GM12878 (cell line): Measurements from ENCODE around the gene SMYD5. TPM values are rescaled to one million over a fixed set of nuclear protein-coding genes. Genes with fewer than 3 reads are reported as not detected.

ENCODE experiments used
- BRCA1 ChIP-seq: IDR thresholded peaks from 2 replicates; pipeline ENCODE4 v1.6.1; 2011; ENCODE audit warnings: low read depth, low read length, improper control_type of control experiment
- CBX5 ChIP-seq: sonication (generic); IDR thresholded peaks from 2 replicates; pipeline ENCODE4 v1.6.1; 2016; ENCODE audit warnings: low read depth, moderate library complexity, mild to moderate bottlenecking, inconsistent platforms
- CHD1 ChIP-seq: IDR thresholded peaks from 2 replicates; pipeline ENCODE4 v1.6.1; 2012; ENCODE audit warnings: low read depth, low read length, improper control_type of control experiment
- CHD2 ChIP-seq: IDR thresholded peaks from 2 replicates; pipeline ENCODE4 v1.6.1; 2011; ENCODE audit warnings: low read depth, low read length, improper control_type of control experiment, borderline replicate concordance
- CREM ChIP-seq: IDR thresholded peaks from 2 replicates; pipeline ENCODE4 v1.6.1; 2014; ENCODE audit warnings: antibody characterized with exemption, low read depth
- DPF2 ChIP-seq: fragments of 450-650 bp; IDR thresholded peaks from 2 replicates; pipeline ENCODE4 v1.6.1; 2017; ENCODE audit warnings: mild to moderate bottlenecking
- EGR1 ChIP-seq, 2 experiments: IDR thresholded peaks; 1 replicate in 1 of 2; 2 replicates in 1 of 2; pipeline ENCODE4 v1.6.1; 2011 to 2012; ENCODE audit warnings: low read depth in 2 of 2, low read length in 2 of 2, borderline replicate concordance in 1 of 2, mild to moderate bottlenecking in 1 of 2, moderate library complexity in 1 of 2
- EZH2 ChIP-seq: IDR thresholded peaks from 2 replicates; pipeline ENCODE4 v1.6.1; 2012; ENCODE audit warnings: low read depth, mild to moderate bottlenecking, control low read depth, inconsistent platforms, low read length, borderline replicate concordance; ENCODE audit not compliant: control insufficient read depth
- GATAD2B ChIP-seq: fragments of 450-650 bp; conservative IDR thresholded peaks from 2 replicates; pipeline ENCODE4 v1.6.1; 2017; ENCODE audit warnings: low read depth, mild to moderate bottlenecking, moderate library complexity
- HCFC1 ChIP-seq: fragments of 150-350 bp; IDR thresholded peaks from 2 replicates; pipeline ENCODE4 v1.6.1; 2014; ENCODE audit warnings: low read length
- HDGF ChIP-seq: fragments of 450-650 bp; IDR thresholded peaks from 2 replicates; pipeline ENCODE4 v1.6.1; 2016; ENCODE audit warnings: antibody characterized with exemption
- IKZF1 ChIP-seq: fragments of 450-650 bp; conservative IDR thresholded peaks from 2 replicates; pipeline ENCODE4 v1.6.1; 2017; ENCODE audit warnings: antibody characterized with exemption, mild to moderate bottlenecking
- JUND ChIP-seq: IDR thresholded peaks from 2 replicates; pipeline ENCODE4 v1.6.1; 2012; ENCODE audit warnings: low read depth, mild to moderate bottlenecking, low read length, improper control_type of control experiment, moderate library complexity
- KDM1A ChIP-seq: fragments of 200-600 bp; sonication (generic); IDR thresholded peaks from 2 replicates; pipeline ENCODE4 v1.6.1; 2016; ENCODE audit warnings: borderline replicate concordance
- LARP7 ChIP-seq: fragments of 450-650 bp; IDR thresholded peaks from 2 replicates; pipeline ENCODE4 v1.6.1; 2017; ENCODE audit warnings: mild to moderate bottlenecking
- MEF2B ChIP-seq: fragments of 450-650 bp; IDR thresholded peaks from 2 replicates; pipeline ENCODE4 v1.6.1; 2018; ENCODE audit warnings: mild to moderate bottlenecking, moderate library complexity; ENCODE audit not compliant: partially characterized antibody, poor library complexity, severe bottlenecking
- NBN ChIP-seq: fragments of 450-650 bp; IDR thresholded peaks from 2 replicates; pipeline ENCODE4 v1.6.1; 2016
- PAX5 ChIP-seq: IDR thresholded peaks from 2 replicates; pipeline ENCODE4 v1.6.1; 2011; ENCODE audit warnings: low read depth, low read length, borderline replicate concordance
- RAD21 ChIP-seq: IDR thresholded peaks from 2 replicates; pipeline ENCODE4 v1.6.1; 2011; ENCODE audit warnings: mild to moderate bottlenecking, low read depth, low read length, moderate library complexity; ENCODE audit not compliant: insufficient read depth
- RELB ChIP-seq: fragments of 450-650 bp; IDR thresholded peaks from 2 replicates; pipeline ENCODE4 v1.6.1; 2017; ENCODE audit warnings: low read depth, mild to moderate bottlenecking, moderate library complexity
- SIN3A ChIP-seq: IDR thresholded peaks from 2 replicates; pipeline ENCODE4 v1.6.1; 2012; ENCODE audit warnings: low read depth, low read length, improper control_type of control experiment
- SMC3 ChIP-seq: IDR thresholded peaks from 2 replicates; pipeline ENCODE4 v1.6.1; 2011; ENCODE audit warnings: low read length, improper control_type of control experiment, borderline replicate concordance
- SUPT20H ChIP-seq: IDR thresholded peaks from 2 replicates; pipeline ENCODE4 v1.6.1; 2011; ENCODE audit warnings: low read depth, mild to moderate bottlenecking, low read length, moderate library complexity, borderline replicate concordance; ENCODE audit not compliant: control insufficient read depth
- TAF1 ChIP-seq: IDR thresholded peaks from 2 replicates; pipeline ENCODE4 v1.6.1; 2011; ENCODE audit warnings: mild to moderate bottlenecking, low read depth, low read length, borderline replicate concordance
- TARDBP ChIP-seq: IDR thresholded peaks from 2 replicates; pipeline ENCODE4 v1.6.1; 2016; ENCODE audit warnings: borderline replicate concordance
- ZBED1 ChIP-seq: IDR thresholded peaks from 2 replicates; pipeline ENCODE4 v1.6.1; 2016; ENCODE audit warnings: borderline replicate concordance
- ZNF217 ChIP-seq: fragments of 450-650 bp; IDR thresholded peaks from 2 replicates; pipeline ENCODE4 v1.6.1; 2017; ENCODE audit warnings: antibody characterized with exemption, mild to moderate bottlenecking
- ZNF592 ChIP-seq: fragments of 450-650 bp; IDR thresholded peaks from 2 replicates; pipeline ENCODE4 v1.6.1; 2017; ENCODE audit warnings: mild to moderate bottlenecking, moderate library complexity
- polyA plus RNA-seq, 11 experiments: library from polyadenylated mRNA; depleted of rRNA in 4 of 11; unstranded in 6 of 11; stranded (reverse) in 5 of 11; fragments of >200 nt; fragmentation: Nextera tagmentation in 4 of 11; fragmentation: Illumina TruSeq in 1 of 11; extraction: Ambion mirVana in 4 of 11; extraction: Trizol in 1 of 11; gene quantifications; 1 replicate in 1 of 11; 2 replicates in 10 of 11; pipeline versions ENCODE4 v1.2.1 to v1.2.3, GENCODE V29; 2011 to 2016; ENCODE audit warnings: inconsistent platforms in 2 of 11, missing spikeins in 2 of 11, low read depth in 1 of 11
- total RNA-seq, 4 experiments: library from RNA; depleted of rRNA in 3 of 4; stranded (reverse); fragments of >200 nt in 3 of 4; fragmentation: Illumina TruSeq in 1 of 4; extraction: Trizol in 1 of 4; gene quantifications; 2 replicates each; pipeline versions ENCODE4 v1.2.1 to v1.2.3, GENCODE V29; 2013 to 2021

The SMYD5 gene
- total and polyA plus RNA-seq, 10 of the 15 experiments (the other 5 are each of a cell fraction or from before 2014, with no cell fraction given): 6.1 to 35.3 (median 26.4) TPM

- no peak for TF ChIP-seq HDGF
- no peak for TF ChIP-seq TAF1
- no peak for TF ChIP-seq ZBED1
- TF ChIP-seq NBN: peak; percentile 52; the same call in 1 of the 2 replicates
- TF ChIP-seq SMC3: peak; percentile 71
- TF ChIP-seq SIN3A: no peak
- TF ChIP-seq RAD21: peak; percentile 71
- TF ChIP-seq EZH2: no peak
- TF ChIP-seq DPF2: 0 out of 2 replicates have a peak, but pooled peaks have one; percentile 34
- no peak for TF ChIP-seq TARDBP
- no peak for TF ChIP-seq BRCA1
- TF ChIP-seq CHD2: peak; percentile 65; the same call in 1 of the 2 replicates
- no peak for TF ChIP-seq KDM1A
- TF ChIP-seq GATAD2B: peak; percentile 62; the same call in 1 of the 2 replicates
- no peak for TF ChIP-seq CBX5
- peak in 1 of 2 experiments; percentile 26; a peak in 1 of 3 replicates for TF ChIP-seq EGR1 (IDR thresholded peaks at IDR 0.05; ENCODE audit: borderline replicate concordance in 1 of 2, low read depth in 2 of 2, low read length in 2 of 2)
- TF ChIP-seq RELB: no peak
- peak; percentile 69 for TF ChIP-seq CREM
- no peak for TF ChIP-seq HCFC1
- 0 out of 2 replicates have a peak, but pooled peaks have one; percentile 6 for TF ChIP-seq PAX5
- TF ChIP-seq ZNF592: peak; percentile 86
- peak; percentile 12 for TF ChIP-seq MEF2B
- TF ChIP-seq LARP7: 0 out of 2 replicates have a peak, but pooled peaks have one; percentile 67
- no peak for TF ChIP-seq SUPT20H
- peak; percentile 76 for TF ChIP-seq IKZF1
- TF ChIP-seq CHD1: no peak
- no peak for TF ChIP-seq JUND
- 0 out of 2 replicates have a peak, but pooled peaks have one; percentile 46 for TF ChIP-seq ZNF217
These were observed 37.0 kb upstream of the SMYD5 start (continued) for GRCh38 chr2:73176881-73177644.
